Measurements from ENCODE around the gene G3BP2. TPM values are rescaled to one million over a fixed set of nuclear protein-coding genes. Genes with fewer than 3 reads are reported as not detected.

G3BP2 gene
- total and polyA plus RNA-seq, 2 of the 8 experiments (the other 6 are each of a cell fraction or from before 2014, with no cell fraction given), result 83.7 to 378 TPM

- ChIA-PET POLR2A (ENCODE audit: partially characterized antibody) (interaction anchor here (1.8 to 5.4 kb wide), 4 partner anchors 9 to 46 kb away, joined by 4 to 47 read pairs (median 24); partner anchors contain the start of gene USO1), CTCF (ENCODE audit: partially characterized antibody) (interaction anchor here (0.7 to 8.2 kb wide), 6 partner anchors 8 to 31 kb away, joined by 3 to 78 read pairs (median 6); partner anchors contain the start of gene USO1)
- Histone ChIP-seq H2BK15ac (ENCODE audit: low read length) (no peak overlapping the region), H3K27me3 (replicated peaks in 1 of 4; ENCODE audit: control insufficient read depth in 3 of 4, extremely low read depth in 1 of 4, insufficient read depth in 3 of 4, low read length in 3 of 4) (no peaks in the 10 kb centered on the region), H2BK12ac (ENCODE audit: low read depth, low read length) (no peak overlapping the region), H3K14ac (ENCODE audit: insufficient read length) (no peak overlapping the region), H3K9ac (replicated peaks in 1 of 4; ENCODE audit: extremely low read depth in 1 of 4, low read depth in 3 of 4, low read length in 3 of 4) (no peak overlapping the region; a peak in 1 of 7 replicates), H3K79me1 (ENCODE audit: low read depth, low read length) (peaks cover 14% of the 10 kb centered on the region; the same call in 1 of the 2 replicates), H3K23me2 (ENCODE audit: low read depth, low read length) (no peaks in the 10 kb centered on the region), H3K4me1 (replicated peaks in 1 of 4; ENCODE audit: control insufficient read depth in 3 of 4, insufficient read depth in 4 of 4, low read length in 3 of 4) (no peaks in the 10 kb centered on the region; a peak in 2 of 7 replicates), H4K8ac (ENCODE audit: extremely low read depth, insufficient read depth, low read length) (no peak overlapping the region), H3K79me2 (ENCODE audit: control insufficient read depth in 1 of 2, insufficient read depth in 2 of 2, low read length in 2 of 2) (peaks cover 9 to 89% of the 10 kb centered on the region in 2 experiments), H3K4me2 (ENCODE audit: insufficient read depth in 1 of 2, low read depth in 2 of 2, low read length in 2 of 2) (no peak overlapping the region), H4K5ac (ENCODE audit: insufficient read length, low read depth, low read length) (no peak overlapping the region), H3K18ac (ENCODE audit: extremely low read depth, low read length) (no peak overlapping the region), H2BK120ac (replicated peaks; ENCODE audit: low read depth, low read length) (no peak overlapping the region), H3K27ac (ENCODE audit: low read depth, low read length) (no peak overlapping the region), H3K9me3 (ENCODE audit: insufficient read depth in 2 of 2, low read depth in 1 of 2, low read length in 1 of 2) (no peaks in the 10 kb centered on the region), H2AK5ac (ENCODE audit: low read depth, low read length) (no peak overlapping the region), H4K91ac (replicated peaks; ENCODE audit: insufficient read length, low read length) (no peak overlapping the region), H3K36me3 (ENCODE audit: control insufficient read depth in 2 of 4, insufficient read depth in 4 of 4, low read length in 3 of 4) (peaks cover 0 to 30% (median 10%) of the 10 kb centered on the region in 4 experiments; a peak in 6 of 8 replicates), H3K56ac (replicated peaks; ENCODE audit: insufficient read length, low read depth, low read length) (no peak overlapping the region), H3K23ac (ENCODE audit: insufficient read length) (no peak overlapping the region), H3K4me3 (ENCODE audit: extremely low read depth in 1 of 4, insufficient read depth in 2 of 4, low read depth in 3 of 4, low read length in 4 of 4) (no peak overlapping the region), H2BK5ac (ENCODE audit: low read depth, low read length) (no peak overlapping the region), H2BK20ac (ENCODE audit: low read length) (no peak overlapping the region), H3K4ac (replicated peaks; ENCODE audit: insufficient read length, low read depth, low read length) (no peak overlapping the region), H4K20me1 (replicated peaks in 1 of 2; ENCODE audit: control insufficient read depth in 1 of 2, insufficient read depth in 2 of 2, low read length in 2 of 2) (peaks cover 0 to 2% of the 10 kb centered on the region in 2 experiments), H2AFZ (ENCODE audit: low read length) (no peak overlapping the region)
- DNase-seq (ENCODE audit: low read depth in 1 of 2, low spot score in 2 of 2) (peak in 1 of 2 experiments; percentile 22), FAIRE-seq (no peak)
- 94% methylated on average over 1 of the region's 1 CpG; no CpG with 5 or more reads in 1 of the 2 experiments for WGBS, 2 experiments (ENCODE audit: extremely low coverage in 1 of 2, insufficient coverage in 1 of 2, insufficient read length in 1 of 2, insufficient replicate concordance in 2 of 2, low coverage in 1 of 2, low lambda C conversion rate in 2 of 2, missing lambda C conversion rate in 1 of 2)
- no peak for TF ChIP-seq CHD2 (IDR thresholded peaks at IDR 0.05; ENCODE audit: low read length)
- TF ChIP-seq, protein P1, sequence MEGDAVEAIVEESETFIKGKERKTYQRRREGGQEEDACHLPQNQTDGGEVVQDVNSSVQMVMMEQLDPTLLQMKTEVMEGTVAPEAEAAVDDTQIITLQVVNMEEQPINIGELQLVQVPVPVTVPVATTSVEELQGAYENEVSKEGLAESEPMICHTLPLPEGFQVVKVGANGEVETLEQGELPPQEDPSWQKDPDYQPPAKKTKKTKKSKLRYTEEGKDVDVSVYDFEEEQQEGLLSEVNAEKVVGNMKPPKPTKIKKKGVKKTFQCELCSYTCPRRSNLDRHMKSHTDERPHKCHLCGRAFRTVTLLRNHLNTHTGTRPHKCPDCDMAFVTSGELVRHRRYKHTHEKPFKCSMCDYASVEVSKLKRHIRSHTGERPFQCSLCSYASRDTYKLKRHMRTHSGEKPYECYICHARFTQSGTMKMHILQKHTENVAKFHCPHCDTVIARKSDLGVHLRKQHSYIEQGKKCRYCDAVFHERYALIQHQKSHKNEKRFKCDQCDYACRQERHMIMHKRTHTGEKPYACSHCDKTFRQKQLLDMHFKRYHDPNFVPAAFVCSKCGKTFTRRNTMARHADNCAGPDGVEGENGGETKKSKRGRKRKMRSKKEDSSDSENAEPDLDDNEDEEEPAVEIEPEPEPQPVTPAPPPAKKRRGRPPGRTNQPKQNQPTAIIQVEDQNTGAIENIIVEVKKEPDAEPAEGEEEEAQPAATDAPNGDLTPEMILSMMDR (IDR thresholded peaks at IDR 0.05; ENCODE audit: control extremely low read depth in 1 of 3, insufficient read depth in 1 of 3, low read depth in 1 of 3, low read length in 3 of 3), result no peak
- TF ChIP-seq EZH2 (IDR thresholded peaks at IDR 0.05; ENCODE audit: low read depth, low read length, severe bottlenecking), result no peak
- TF ChIP-seq CHD1 (IDR thresholded peaks at IDR 0.05; ENCODE audit: low read depth, low read length), result no peak
- TF ChIP-seq TAF7 (optimal IDR thresholded peaks at IDR 0.05; ENCODE audit: borderline replicate concordance, low read depth, low read length), result no peak
- no peak for TF ChIP-seq EP300 (IDR thresholded peaks at IDR 0.05; ENCODE audit: borderline replicate concordance in 1 of 2, low read depth in 2 of 2, low read length in 2 of 2)
- no peak for TF ChIP-seq EGR1 (IDR thresholded peaks at IDR 0.05; ENCODE audit: borderline replicate concordance, low read depth, low read length)
- no peak for TF ChIP-seq SRF (IDR thresholded peaks at IDR 0.05; ENCODE audit: low read depth, low read length)
- no peak for TF ChIP-seq RAD21 (IDR thresholded peaks at IDR 0.05 in 1 of 2, conservative IDR thresholded peaks at IDR 0.05 in 1 of 2; ENCODE audit: low read depth in 2 of 2, low read length in 2 of 2)
These were observed 41.5 kb upstream of the G3BP2 start for GRCh38 chr4:75714704-75715103.
